HCT116 (cell line): Measurements from ENCODE around the gene STAT4. TPM values are rescaled to one million over a fixed set of nuclear protein-coding genes. Genes with fewer than 3 reads are reported as not detected.

Experiments
- ATAC-seq: fragments of 200-7000 bp; cut with Tn5 transposase; 2 replicates; pipeline ENCODE4 v1.9.1; 2020; ENCODE audit warnings: mild to moderate bottlenecking, moderate library complexity
- BruUV-seq: library from RNA; stranded (reverse); fragments of 400-500 nt; replicated peaks from 2 replicates; lab custom pipeline; 2021; lab: Mats Ljungman, UMichigan
- CTCF ChIA-PET: fragments of 300-600 bp; sonication (Branson Sonifier 250); formaldehyde crosslinking; loops from one replicate; lab custom pipeline; 2021; ENCODE audit warnings: antibody characterized with exemption; lab: Charles Lee
- POLR2A ChIA-PET: fragments of 300-600, 350-600 bp; sonication (Branson Sonifier 250); formaldehyde crosslinking; loops from one replicate; lab custom pipeline; 2021; ENCODE audit warnings: antibody characterized with exemption; lab: Charles Lee
- RAD21 ChIA-PET, 2 experiments: fragments of 300-600 bp; sonication (Branson Sonifier 250); formaldehyde crosslinking; loops; one replicate each; lab custom pipeline; 2023; ENCODE audit warnings: low total read pairs in 2 of 2; ENCODE audit not compliant: uncharacterized antibody in 2 of 2, unreplicated experiment in 2 of 2, low non-redundant PET in 1 of 2; lab: Charles Lee
- DNase-seq: peaks from one replicate; pipeline ENCODE4 v3.0.0-alpha.2; 2010; ENCODE audit warnings: low read depth, low spot score
- H2AFZ ChIP-seq: fragments of 200-600 bp; shearing (Covaris generic), sonication (generic); 2 replicates; pipeline ENCODE4 v1.6.1; 2017; ENCODE audit warnings: low read depth, mixed run types, mixed read lengths, antibody characterized with exemption, low read length; ENCODE audit not compliant: poor library complexity, severe bottlenecking
- H3K27ac ChIP-seq: 2 replicates; pipeline ENCODE4 v1.5.1; 2012; ENCODE audit warnings: low read depth, low read length
- H3K27me3 ChIP-seq: fragments of 200-600 bp; sonication (generic); 2 replicates; pipeline ENCODE4 v1.6.1; 2016; ENCODE audit warnings: mixed run types, low read length, mixed read lengths; ENCODE audit not compliant: insufficient read depth
- H3K36me3 ChIP-seq, 2 experiments: fragments of 200-500 bp in 1 of 2; fragments of 200-600 bp in 1 of 2; sonication (Bioruptor generic) in 1 of 2; sonication (generic) in 1 of 2; 2 replicates each; pipeline versions ENCODE4 v1.5.1 to v1.6.1; 2014 to 2016; ENCODE audit warnings: low read length in 2 of 2, inconsistent platforms in 1 of 2, mixed read lengths in 1 of 2, mixed run types in 1 of 2; ENCODE audit not compliant: insufficient read depth in 2 of 2, control insufficient read depth in 1 of 2
- H3K4me1 ChIP-seq, 2 experiments: fragments of 200-600 bp in 1 of 2; sonication (generic) in 1 of 2; 2 replicates each; pipeline versions ENCODE4 v1.5.1 to v1.6.1; 2012 to 2017; ENCODE audit warnings: low read length in 2 of 2, inconsistent platforms in 1 of 2, mild to moderate bottlenecking in 1 of 2, mixed read lengths in 1 of 2, mixed run types in 1 of 2, moderate library complexity in 1 of 2; ENCODE audit not compliant: insufficient read depth in 2 of 2, control insufficient read depth in 1 of 2
- H3K4me2 ChIP-seq: fragments of 200-600 bp; sonication (generic); 2 replicates; pipeline ENCODE4 v1.6.1; 2017; ENCODE audit warnings: mixed run types, low read length, mixed read lengths
- H3K4me3 ChIP-seq, 2 experiments: fragments of 200-600 bp in 1 of 2; sonication (generic) in 1 of 2; replicated peaks in 1 of 2; 2 replicates each; pipeline ENCODE4 v1.5.1; 2011 to 2016; ENCODE audit warnings: low read length in 2 of 2, control low read depth in 1 of 2, low read depth in 1 of 2, mild to moderate bottlenecking in 1 of 2, mixed read lengths in 1 of 2, mixed run types in 1 of 2
- H3K79me2 ChIP-seq: fragments of 200-600 bp; sonication (generic); 2 replicates; pipeline ENCODE4 v1.6.1; 2017; ENCODE audit warnings: mild to moderate bottlenecking, mixed run types, low read length, moderate library complexity, mixed read lengths; ENCODE audit not compliant: insufficient read depth
- H3K9ac ChIP-seq: fragments of 200-600 bp; sonication (generic); 2 replicates; pipeline ENCODE4 v1.6.1; 2016; ENCODE audit warnings: low read length, mixed read lengths
- H3K9me2 ChIP-seq: fragments of 200-600 bp; sonication (generic), shearing (Covaris generic); 2 replicates; pipeline ENCODE4 v1.6.1; 2017; ENCODE audit warnings: mixed run types, mild to moderate bottlenecking, moderate library complexity; ENCODE audit not compliant: insufficient read depth
- H3K9me3 ChIP-seq, 2 experiments: fragments of 200-500 bp in 1 of 2; fragments of 200-600 bp in 1 of 2; sonication (Bioruptor generic) in 1 of 2; sonication (generic) in 1 of 2; 2 replicates each; pipeline ENCODE4 v1.6.1; 2014 to 2017; ENCODE audit warnings: low read length in 2 of 2, mixed read lengths in 2 of 2, inconsistent platforms in 1 of 2, low read depth in 1 of 2, mild to moderate bottlenecking in 1 of 2, mixed run types in 1 of 2, moderate library complexity in 1 of 2; ENCODE audit not compliant: control insufficient read depth in 1 of 2, insufficient read depth in 1 of 2
- H4K20me1 ChIP-seq: fragments of 200-600 bp; sonication (generic), shearing (Covaris generic); 2 replicates; pipeline ENCODE4 v1.6.1; 2017; ENCODE audit warnings: mixed run types, mild to moderate bottlenecking, moderate library complexity; ENCODE audit not compliant: insufficient read depth
- ATF3 ChIP-seq: IDR thresholded peaks from 2 replicates; pipeline ENCODE4 v1.6.1; 2012
- CBX3 ChIP-seq: IDR thresholded peaks from 2 replicates; pipeline ENCODE4 v1.6.1; 2012; ENCODE audit warnings: low read depth
- CTCF ChIP-seq, 3 experiments: fragments of 200-600 bp in 1 of 3; sonication (generic) in 1 of 3; IDR thresholded peaks in 2 of 3; conservative IDR thresholded peaks in 1 of 3; 2 replicates each; pipeline ENCODE4 v1.5.1; 2012 to 2017; ENCODE audit warnings: low read depth in 2 of 3, low read length in 2 of 3, antibody characterized with exemption in 1 of 3, borderline replicate concordance in 1 of 3, control low read depth in 1 of 3, mild to moderate bottlenecking in 1 of 3, mixed read lengths in 1 of 3, mixed run types in 1 of 3, moderate library complexity in 1 of 3; ENCODE audit not compliant: insufficient read depth in 1 of 3
- EGR1 ChIP-seq: IDR thresholded peaks from 2 replicates; pipeline ENCODE4 v1.6.1; 2012; ENCODE audit warnings: low read depth
- ELF1 ChIP-seq: IDR thresholded peaks from 2 replicates; pipeline ENCODE4 v1.6.1; 2012; ENCODE audit warnings: low read depth, borderline replicate concordance
- EZH2phosphoT487 ChIP-seq: fragments of 200-600 bp; IDR thresholded peaks from 2 replicates; pipeline ENCODE4 v1.6.1; 2018; ENCODE audit warnings: antibody characterized with exemption, borderline replicate concordance
- FOSL1 ChIP-seq: IDR thresholded peaks from 2 replicates; pipeline ENCODE4 v1.6.1; 2012; ENCODE audit warnings: low read depth
- POLR2A ChIP-seq: IDR thresholded peaks from 2 replicates; pipeline ENCODE4 v1.7.0; 2011; ENCODE audit warnings: borderline replicate concordance; ENCODE audit not compliant: insufficient read depth, insufficient read length; ENCODE audit errors: extremely low read depth
- POLR2AphosphoS5 ChIP-seq: IDR thresholded peaks from 2 replicates; pipeline ENCODE4 v1.6.1; 2011; ENCODE audit warnings: mild to moderate bottlenecking, low read depth, low read length, moderate library complexity
- RAD21 ChIP-seq: IDR thresholded peaks from 2 replicates; pipeline ENCODE4 v1.6.1; 2012; ENCODE audit warnings: low read depth, mild to moderate bottlenecking
- REST ChIP-seq: IDR thresholded peaks from 2 replicates; pipeline ENCODE4 v1.6.1; 2012; ENCODE audit warnings: low read depth
- SIN3A ChIP-seq: IDR thresholded peaks from 2 replicates; pipeline ENCODE4 v1.6.1; 2012; ENCODE audit warnings: low read depth
- SRF ChIP-seq: IDR thresholded peaks from 2 replicates; pipeline ENCODE4 v1.6.1; 2012; ENCODE audit warnings: low read depth
- YY1 ChIP-seq: IDR thresholded peaks from 2 replicates; pipeline ENCODE4 v1.6.1; 2011; ENCODE audit warnings: low read length, low read depth, moderate library complexity, mild to moderate bottlenecking; ENCODE audit not compliant: insufficient replicate concordance; ENCODE audit errors: extremely low read depth
- ZFX ChIP-seq: fragments of 450-650 bp; IDR thresholded peaks from 2 replicates; pipeline ENCODE4 v1.6.1; 2017
- ZNF274 ChIP-seq: fragments of 200-500 bp; sonication (Bioruptor generic); IDR thresholded peaks from 2 replicates; pipeline ENCODE4 v1.6.1; 2014; ENCODE audit warnings: mild to moderate bottlenecking, low read depth, low read length, inconsistent platforms
- intact Hi-C: fragments of 100-400 bp; cut with micrococcal nuclease; formaldehyde crosslinking; loops from 2 replicates; pipeline ENCODE4 v1.10.0; 2022
- total RNA-seq: library from RNA; stranded (reverse); gene quantifications from one replicate; pipeline ENCODE4 v1.2.1, GENCODE V29; 2021; ENCODE audit not compliant: unreplicated experiment

Gene STAT4
- total RNA-seq, 1 experiment from 2014 or later: 2.0 TPM

GRCh38 chr2:191173206-191173605 lies 22.4 kb upstream of the STAT4 start:
- no TSS peak for BruUV-seq

More at GRCh38 chr2:191173206-191173605, 22.4 kb upstream of the STAT4 start:
- Histone ChIP-seq H3K9ac (no peak overlapping the region), H3K27me3 (no peaks in the 10 kb centered on the region), H3K4me1 (peaks cover 9 to 34% of the 10 kb centered on the region in 2 experiments), H3K4me3 (no peak overlapping the region), H4K20me1 (no peaks in the 10 kb centered on the region), H3K4me2 (no peak overlapping the region), H3K9me3 (no peaks in the 10 kb centered on the region), H3K36me3 (no peaks in the 10 kb centered on the region), H3K27ac (no peak overlapping the region), H3K9me2 (no peaks in the 10 kb centered on the region; the same call in 1 of the 2 replicates), H2AFZ (no peak overlapping the region), H3K79me2 (no peaks in the 10 kb centered on the region)
- intact Hi-C loops: no loop called here
- no peak for ATAC-seq
- POLR2A ChIA-PET: no interaction called here
- no peak for DNase-seq
- CTCF ChIA-PET: interaction anchor here (1.1 kb wide), 1 partner anchor 45 kb away, joined by 4 read pairs; no protein-coding TSS in a partner anchor
- RAD21 ChIA-PET: no interaction called here
- TF ChIP-seq ATF3 (no peak), CTCF (IDR thresholded peaks at IDR 0.05 in 2 of 3, conservative IDR thresholded peaks at IDR 0.05 in 1 of 3; ENCODE audit: borderline replicate concordance in 1 of 3, insufficient read depth in 1 of 3, low read depth in 2 of 3, low read length in 2 of 3) (no peak), POLR2AphosphoS5 (no peak), SIN3A (no peak), YY1 (no peak), FOSL1 (no peak), ZNF274 (no peak), REST (no peak), RAD21 (no peak), CBX3 (no peak), EGR1 (no peak), POLR2A (no peak), SRF (no peak), ELF1 (no peak), EZH2phosphoT487 (no peak), ZFX (no peak)
